Measurements from ENCODE around the gene MYO7A. TPM values are rescaled to one million over a fixed set of nuclear protein-coding genes. Genes with fewer than 3 reads are reported as not detected.

Gene MYO7A
- total RNA-seq, 1 experiment from 2014 or later, result 2.5 TPM

GRCh38 chr11:77124488-77124887, 3.6 kb upstream of the MYO7A start (continued):
- no peak for TF ChIP-seq SOX15 (CRISPR knock-in tag; IDR thresholded peaks at IDR 0.05)
- TF ChIP-seq PRRX2 (CRISPR knock-in tag; IDR thresholded peaks at IDR 0.05), result no peak
- TF ChIP-seq PRDM15 (CRISPR knock-in tag; IDR thresholded peaks at IDR 0.05), result no peak
- no peak for TF ChIP-seq MLX (CRISPR knock-in tag; IDR thresholded peaks at IDR 0.05)
- no peak for TF ChIP-seq CREM (CRISPR knock-in tag; IDR thresholded peaks at IDR 0.05)
- TF ChIP-seq ATF6 (CRISPR knock-in tag; IDR thresholded peaks at IDR 0.05), result no peak
- no peak for TF ChIP-seq JUN (CRISPR knock-in tag; IDR thresholded peaks at IDR 0.05)
- TF ChIP-seq MAX (CRISPR knock-in tag; IDR thresholded peaks at IDR 0.05), result no peak

GRCh38 chr11:77125191-77125590, 2.9 kb upstream of the MYO7A start:
- ChIA-PET CTCF (no interaction called here), POLR2A (no interaction called here)
- Mint-ChIP-seq H3K9me3 (no peaks in the 10 kb centered on the region), H3K4me3 (no peak overlapping the region), H3K27me3 (ENCODE audit: low read depth) (no peaks in the 10 kb centered on the region), H3K4me1 (peaks cover 21% of the 10 kb centered on the region), H3K27ac (no peak overlapping the region), H3K36me3 (peaks cover 3% of the 10 kb centered on the region; the same call in 1 of the 2 replicates)
- DNase-seq (ENCODE audit: low spot score) (no peak), ATAC-seq (no peak)
- TF ChIP-seq ZBTB21 (CRISPR knock-in tag; IDR thresholded peaks at IDR 0.05; ENCODE audit: borderline replicate concordance), result no peak
- no peak for TF ChIP-seq ZNF281 (CRISPR knock-in tag; IDR thresholded peaks at IDR 0.05)
- TF ChIP-seq ATF3 (CRISPR knock-in tag; conservative IDR thresholded peaks at IDR 0.05), result no peak
- TF ChIP-seq NFE2L1 (CRISPR knock-in tag; IDR thresholded peaks at IDR 0.05), result no peak
- no peak for TF ChIP-seq ZMAT4 (CRISPR knock-in tag; IDR thresholded peaks at IDR 0.05)
- no peak for TF ChIP-seq FOXJ3 (CRISPR knock-in tag; IDR thresholded peaks at IDR 0.05; ENCODE audit: borderline replicate concordance)
- no peak for TF ChIP-seq NR1H2 (CRISPR knock-in tag; IDR thresholded peaks at IDR 0.05)
- TF ChIP-seq NFATC4 (CRISPR knock-in tag; IDR thresholded peaks at IDR 0.05), result no peak
- no peak for TF ChIP-seq JAZF1 (CRISPR knock-in tag; IDR thresholded peaks at IDR 0.05)
- TF ChIP-seq ERG (CRISPR knock-in tag; IDR thresholded peaks at IDR 0.05), result no peak
- no peak for TF ChIP-seq FOXP4 (CRISPR knock-in tag; IDR thresholded peaks at IDR 0.05)
- no peak for TF ChIP-seq ETV6 (CRISPR knock-in tag; IDR thresholded peaks at IDR 0.05)
- no peak for TF ChIP-seq HMGXB4 (CRISPR knock-in tag; IDR thresholded peaks at IDR 0.05)
- TF ChIP-seq PRRX2 (CRISPR knock-in tag; IDR thresholded peaks at IDR 0.05), result no peak
